Measurements from ENCODE around the gene SYNE1.
A peak's percentile ranks its signal among the peaks of the same experiment; 100 is the strongest.

SYNE1 gene

GRCh38 chr6:152314483-152314832, 322.7 kb downstream of the SYNE1 start:
- DNase-seq (ENCODE audit: low spot score) = no peak

- DNase-seq (ENCODE audit: low spot score) = no peak
Measured at GRCh38 chr6:152313542-152314482, 323.4 kb downstream of the SYNE1 start.

GRCh38 chr6:152312434-152312833, 324.7 kb downstream of the SYNE1 start:
- no peak for DNase-seq (ENCODE audit: low spot score)

GRCh38 chr6:152310371-152310954, 326.7 kb downstream of the SYNE1 start:
- DNase-seq (ENCODE audit: low spot score) = no peak

GRCh38 chr6:152309648-152310047, 327.5 kb downstream of the SYNE1 start:
- DNase-seq (ENCODE audit: low spot score) = peak; percentile 49

- DNase-seq (ENCODE audit: low spot score) = no peak
Measured at GRCh38 chr6:152309006-152309405, 328.2 kb downstream of the SYNE1 start.

GRCh38 chr6:152308306-152308705, 328.9 kb downstream of the SYNE1 start:
- no peak for DNase-seq (ENCODE audit: low spot score)

- DNase-seq (ENCODE audit: low spot score) = no peak
Measured at GRCh38 chr6:152305672-152306071, 331.5 kb downstream of the SYNE1 start.

GRCh38 chr6:152301765-152302568, 335.2 kb downstream of the SYNE1 start:
- peak; percentile 81 for DNase-seq (ENCODE audit: low spot score)

- no peak for DNase-seq (ENCODE audit: low spot score)
Measured at GRCh38 chr6:152301021-152301764, 336.0 kb downstream of the SYNE1 start.

- no peak for DNase-seq (ENCODE audit: low spot score)
Measured at GRCh38 chr6:152300517-152300916, 336.6 kb downstream of the SYNE1 start.

GRCh38 chr6:152298848-152299735, 338.1 kb downstream of the SYNE1 start:
- no peak for DNase-seq (ENCODE audit: low spot score)

GRCh38 chr6:152298055-152298647, 339.0 kb downstream of the SYNE1 start:
- DNase-seq (ENCODE audit: low spot score) = no peak

GRCh38 chr6:152296648-152297376, 340.4 kb downstream of the SYNE1 start:
- DNase-seq (ENCODE audit: low spot score) = no peak

GRCh38 chr6:152295920-152296319, 341.2 kb downstream of the SYNE1 start:
- no peak for DNase-seq (ENCODE audit: low spot score)

- DNase-seq (ENCODE audit: low spot score) = no peak
Measured at GRCh38 chr6:152295346-152295745, 341.8 kb downstream of the SYNE1 start.

GRCh38 chr6:152293404-152293803, 343.8 kb downstream of the SYNE1 start:
- DNase-seq (ENCODE audit: low spot score) = no peak

- DNase-seq (ENCODE audit: low spot score) = no peak
Measured at GRCh38 chr6:152292555-152292954, 344.6 kb downstream of the SYNE1 start.

- no peak for DNase-seq (ENCODE audit: low spot score)
Measured at GRCh38 chr6:152290693-152291092, 346.5 kb downstream of the SYNE1 start.

GRCh38 chr6:152277826-152278329, 359.3 kb downstream of the SYNE1 start:
- DNase-seq (ENCODE audit: low spot score) = no peak
